22Rv1 (cell line): ENCODE results near the gene ICA1.

Experiments used
- ZFX ChIP-seq: fragments of 450-650 bp; IDR thresholded peaks from 2 replicates; pipeline ENCODE4 v1.6.1; 2017; ENCODE audit warnings: antibody characterized with exemption, borderline replicate concordance
- TF ChIP-seq, protein P1 (sequence below): fragments of 450-650 bp; IDR thresholded peaks from 2 replicates; pipeline ENCODE4 v1.5.1; 2017; ENCODE audit warnings: mild to moderate bottlenecking

DNA sequence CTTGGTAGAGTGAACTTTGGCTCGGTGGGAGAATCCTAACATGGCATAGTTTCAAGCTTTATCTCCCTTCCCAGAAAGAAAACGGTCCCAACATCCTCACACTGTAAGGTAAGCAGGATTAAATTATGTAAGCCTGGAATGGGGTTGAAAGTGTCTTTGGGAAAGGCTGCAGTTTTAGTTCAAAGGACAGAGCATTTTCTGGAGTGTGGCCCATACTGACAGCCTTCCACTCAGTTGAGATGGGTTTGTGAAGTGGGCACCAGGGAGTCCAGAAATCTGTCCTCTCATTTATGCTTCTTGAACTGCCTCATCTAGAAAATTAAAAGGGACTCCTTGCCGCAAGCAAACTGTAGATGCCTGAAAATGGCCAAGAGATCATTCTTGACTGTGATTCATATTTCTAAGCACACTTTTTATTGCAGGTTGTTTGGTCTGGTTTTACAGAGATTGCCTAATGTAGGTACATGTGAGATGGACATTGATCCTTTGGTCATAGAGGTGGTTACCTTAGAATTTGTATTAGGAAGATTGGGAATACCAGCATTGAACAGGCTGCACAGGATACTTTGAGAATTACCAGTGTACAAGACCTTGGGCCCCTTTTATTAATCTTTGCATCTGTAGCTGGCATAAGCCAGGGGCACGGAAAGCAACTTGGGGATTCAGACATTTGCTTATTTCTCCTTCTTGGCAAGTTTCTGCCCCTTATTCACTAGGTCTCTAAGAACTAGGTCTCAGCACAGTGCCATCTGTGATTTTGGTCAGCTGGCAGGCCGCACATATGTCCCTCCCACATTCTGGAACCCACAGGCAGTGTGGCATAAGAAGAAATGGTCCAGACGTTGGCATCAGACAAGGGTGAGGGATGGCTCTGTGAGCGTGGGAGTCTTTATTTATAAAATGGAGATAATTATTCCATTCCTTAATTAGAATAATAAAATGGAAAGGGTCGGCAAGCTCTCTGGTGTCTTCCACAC is 167.5 kb downstream of the ICA1 start:
- TF ChIP-seq, protein P1, sequence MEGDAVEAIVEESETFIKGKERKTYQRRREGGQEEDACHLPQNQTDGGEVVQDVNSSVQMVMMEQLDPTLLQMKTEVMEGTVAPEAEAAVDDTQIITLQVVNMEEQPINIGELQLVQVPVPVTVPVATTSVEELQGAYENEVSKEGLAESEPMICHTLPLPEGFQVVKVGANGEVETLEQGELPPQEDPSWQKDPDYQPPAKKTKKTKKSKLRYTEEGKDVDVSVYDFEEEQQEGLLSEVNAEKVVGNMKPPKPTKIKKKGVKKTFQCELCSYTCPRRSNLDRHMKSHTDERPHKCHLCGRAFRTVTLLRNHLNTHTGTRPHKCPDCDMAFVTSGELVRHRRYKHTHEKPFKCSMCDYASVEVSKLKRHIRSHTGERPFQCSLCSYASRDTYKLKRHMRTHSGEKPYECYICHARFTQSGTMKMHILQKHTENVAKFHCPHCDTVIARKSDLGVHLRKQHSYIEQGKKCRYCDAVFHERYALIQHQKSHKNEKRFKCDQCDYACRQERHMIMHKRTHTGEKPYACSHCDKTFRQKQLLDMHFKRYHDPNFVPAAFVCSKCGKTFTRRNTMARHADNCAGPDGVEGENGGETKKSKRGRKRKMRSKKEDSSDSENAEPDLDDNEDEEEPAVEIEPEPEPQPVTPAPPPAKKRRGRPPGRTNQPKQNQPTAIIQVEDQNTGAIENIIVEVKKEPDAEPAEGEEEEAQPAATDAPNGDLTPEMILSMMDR = no peak
- no peak for TF ChIP-seq ZFX
